Coronary artery (tissue), 2 donors: ENCODE data around the gene FLT3LG.

Source experiments
- DNase-seq: peaks from one replicate; pipeline ENCODE4 v3.0.0-alpha.2; 2017; ENCODE audit warnings: low spot score
- H3K27ac ChIP-seq, 2 donors: fragments of 200-600 bp; sonication (generic); one replicate each; pipeline ENCODE4 v1.5.1; 2016 to 2019
- H3K4me3 ChIP-seq: fragments of 200-600 bp; sonication (generic); 2 replicates; pipeline ENCODE4 v1.5.1; 2016; ENCODE audit warnings: mild to moderate bottlenecking, moderate library complexity
- TF ChIP-seq, protein P1 (sequence below): fragments of 200-600 bp; sonication (generic); IDR thresholded peaks from one replicate; pipeline ENCODE4 v1.5.1; 2019; ENCODE audit warnings: antibody characterized with exemption

The FLT3LG gene

DNA sequence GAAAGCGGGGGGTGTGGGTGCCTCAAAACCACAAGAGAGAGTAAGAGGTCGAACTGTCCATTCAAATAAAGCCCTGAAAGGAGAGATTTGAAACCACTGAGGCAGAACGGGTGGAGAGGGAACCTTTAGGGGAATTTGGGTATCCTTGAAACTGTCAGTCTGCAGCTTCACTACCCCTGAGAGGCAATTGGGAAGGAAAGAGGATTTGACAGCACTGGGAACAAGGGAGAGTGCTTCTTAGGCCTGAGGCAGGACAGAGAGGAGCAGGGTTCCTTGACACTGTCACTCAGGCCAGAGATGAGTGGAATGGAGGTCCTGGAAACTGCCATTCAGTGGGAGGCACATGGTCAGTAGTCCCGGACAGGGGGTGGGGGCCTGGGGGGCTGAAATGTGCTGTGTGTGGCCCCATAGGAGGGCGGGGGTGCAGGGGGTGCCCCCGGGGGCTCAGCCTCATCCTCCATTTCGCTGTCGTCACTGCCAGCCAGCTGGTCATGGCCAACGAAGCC is 43.8 kb upstream of the FLT3LG start:
- Histone ChIP-seq H3K4me3 (no peak overlapping the region), H3K27ac (no peak overlapping the region)
- no peak for DNase-seq
- TF ChIP-seq, protein P1, sequence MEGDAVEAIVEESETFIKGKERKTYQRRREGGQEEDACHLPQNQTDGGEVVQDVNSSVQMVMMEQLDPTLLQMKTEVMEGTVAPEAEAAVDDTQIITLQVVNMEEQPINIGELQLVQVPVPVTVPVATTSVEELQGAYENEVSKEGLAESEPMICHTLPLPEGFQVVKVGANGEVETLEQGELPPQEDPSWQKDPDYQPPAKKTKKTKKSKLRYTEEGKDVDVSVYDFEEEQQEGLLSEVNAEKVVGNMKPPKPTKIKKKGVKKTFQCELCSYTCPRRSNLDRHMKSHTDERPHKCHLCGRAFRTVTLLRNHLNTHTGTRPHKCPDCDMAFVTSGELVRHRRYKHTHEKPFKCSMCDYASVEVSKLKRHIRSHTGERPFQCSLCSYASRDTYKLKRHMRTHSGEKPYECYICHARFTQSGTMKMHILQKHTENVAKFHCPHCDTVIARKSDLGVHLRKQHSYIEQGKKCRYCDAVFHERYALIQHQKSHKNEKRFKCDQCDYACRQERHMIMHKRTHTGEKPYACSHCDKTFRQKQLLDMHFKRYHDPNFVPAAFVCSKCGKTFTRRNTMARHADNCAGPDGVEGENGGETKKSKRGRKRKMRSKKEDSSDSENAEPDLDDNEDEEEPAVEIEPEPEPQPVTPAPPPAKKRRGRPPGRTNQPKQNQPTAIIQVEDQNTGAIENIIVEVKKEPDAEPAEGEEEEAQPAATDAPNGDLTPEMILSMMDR, result no peak

DNA sequence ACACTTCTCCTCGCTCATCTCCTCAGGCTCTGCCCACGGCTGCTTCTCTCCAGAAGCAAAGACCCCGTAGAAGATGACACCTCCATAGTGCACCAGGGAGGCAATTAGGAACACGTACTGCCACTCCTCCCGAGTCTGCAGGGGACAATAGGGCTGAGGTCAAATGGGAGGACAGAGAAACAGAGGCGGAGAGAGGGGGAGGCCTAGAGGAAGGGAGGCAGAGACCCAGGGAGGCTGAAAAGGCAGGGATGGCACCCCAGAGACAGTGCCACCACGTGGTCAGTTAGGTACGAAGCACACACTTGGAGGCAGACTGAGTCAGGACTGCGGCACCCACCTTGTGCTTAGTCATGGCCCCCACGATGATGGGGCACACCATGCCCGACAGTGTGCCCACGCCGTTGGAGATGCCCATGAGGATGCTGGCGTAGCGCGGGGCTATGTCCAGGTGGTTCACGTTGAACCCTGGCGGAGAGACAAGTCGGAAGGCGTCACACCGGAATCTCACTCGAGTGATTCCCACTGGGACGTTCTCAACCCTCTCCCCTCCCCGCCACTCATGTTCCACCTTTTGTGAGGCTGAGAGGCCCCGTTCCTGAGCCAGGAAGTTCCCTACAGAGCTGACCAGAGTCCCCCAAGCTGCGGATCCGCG is 43.2 kb upstream of the FLT3LG start:
- TF ChIP-seq, protein P1, result no peak
- no peak overlapping the region for H3K27ac ChIP-seq
- no peak for DNase-seq
- H3K4me3 ChIP-seq, result no peak overlapping the region

DNA sequence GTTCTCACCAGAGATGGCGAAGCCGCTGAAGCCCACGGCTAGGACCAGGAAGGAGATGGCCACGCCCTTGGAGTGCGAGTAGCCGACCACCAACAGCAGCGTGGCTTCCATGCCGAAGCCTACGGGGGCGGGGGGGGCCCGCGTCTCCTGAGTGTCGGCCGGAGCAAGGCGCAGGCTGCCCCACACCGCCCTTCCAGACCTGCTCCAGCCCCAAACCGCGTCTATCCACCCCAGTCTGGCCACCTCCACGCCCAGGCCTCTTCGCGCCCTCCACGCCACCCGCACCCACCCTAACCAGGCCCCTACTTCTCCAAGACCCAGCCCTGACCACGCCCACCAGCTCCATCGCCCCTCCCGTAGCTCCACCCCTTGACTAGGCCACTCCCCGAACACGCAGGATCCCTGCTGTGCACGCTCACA is 42.7 kb upstream of the FLT3LG start:
- TF ChIP-seq, protein P1, result no peak
- DNase-seq, result no peak
- H3K27ac ChIP-seq, result no peak overlapping the region
- no peak overlapping the region for H3K4me3 ChIP-seq

DNA sequence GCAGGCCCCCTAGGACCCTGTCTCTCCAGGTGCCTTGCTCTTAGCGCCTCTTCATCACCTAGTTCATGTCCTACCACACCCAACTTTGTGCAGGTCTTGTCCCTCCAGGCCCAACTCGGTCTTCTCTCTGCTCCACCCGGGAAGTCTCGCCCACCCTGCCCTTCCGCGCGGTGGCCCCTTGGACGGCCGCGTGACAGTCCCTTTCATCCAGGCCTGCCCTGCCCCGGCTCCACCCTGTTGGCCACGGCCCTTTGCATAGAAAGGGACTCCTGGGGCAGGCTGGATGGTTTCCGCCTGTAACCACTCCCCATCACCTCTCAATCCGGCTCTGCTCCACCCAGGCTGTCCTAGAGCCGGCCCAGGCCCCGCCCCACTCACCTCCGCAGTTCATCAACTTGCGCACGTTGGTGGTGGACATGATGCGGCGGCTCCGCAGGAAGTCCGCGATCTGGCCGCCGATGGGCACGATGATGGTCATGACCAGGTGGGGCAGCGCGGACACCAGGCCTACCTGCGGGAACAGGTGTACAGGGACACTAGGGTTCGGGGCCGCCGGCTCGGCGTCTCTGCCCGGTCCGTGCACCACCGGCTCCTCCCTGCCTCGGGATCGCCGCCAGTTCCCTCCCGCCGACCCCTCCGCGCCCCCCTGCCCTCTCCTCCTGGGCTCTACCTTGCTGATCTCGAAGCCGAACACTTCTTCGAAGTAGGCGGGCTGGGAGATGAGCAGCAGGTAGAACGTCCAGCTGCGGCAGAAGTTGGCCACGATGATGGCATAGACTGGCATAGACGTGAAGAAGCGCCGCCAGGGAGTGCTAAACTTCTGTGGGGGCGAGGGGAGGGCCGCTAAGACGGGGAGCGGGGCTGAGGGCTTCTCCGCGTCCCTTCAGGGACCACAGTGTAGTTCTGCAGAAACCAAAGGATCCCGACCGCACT is 41.6 kb upstream of the FLT3LG start:
- Histone ChIP-seq H3K27ac (no peak overlapping the region), H3K4me3 (peak overlapping the region; percentile 28)
- TF ChIP-seq, protein P1, result no peak
- no peak for DNase-seq

DNA sequence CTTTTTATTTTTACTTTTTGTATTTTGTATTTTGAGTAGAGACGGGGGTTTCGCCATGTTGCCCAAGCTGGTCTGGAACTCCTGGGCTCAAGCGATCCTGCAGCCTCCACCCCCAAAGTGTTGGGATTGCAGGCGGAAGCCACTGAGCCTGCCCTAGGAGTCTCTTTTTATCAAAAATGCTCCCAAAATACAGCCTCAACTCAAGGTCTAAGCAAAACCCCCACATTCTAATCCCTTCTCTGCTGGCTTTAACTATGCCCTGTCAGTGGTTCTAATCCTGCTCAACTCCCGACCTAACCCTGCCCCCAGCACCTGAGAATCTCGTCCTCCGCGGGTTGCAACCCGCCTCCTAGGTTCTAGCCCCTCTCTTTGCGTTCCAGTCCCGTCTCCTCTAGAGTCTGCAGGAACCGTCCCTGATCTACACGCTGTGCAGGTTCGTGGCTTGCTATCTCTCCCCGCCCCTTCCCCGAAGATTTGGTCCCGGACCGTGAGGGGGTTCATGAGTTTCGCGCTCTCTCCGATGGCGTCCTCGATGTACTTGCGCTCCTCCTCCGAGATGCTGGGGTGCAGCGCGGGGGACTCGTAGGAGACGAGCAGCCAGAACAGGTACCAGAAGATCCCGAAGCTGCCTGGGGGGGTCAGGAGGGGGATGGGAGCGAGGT is 40.6 kb upstream of the FLT3LG start:
- DNase-seq, result no peak
- Histone ChIP-seq H3K27ac (no peak overlapping the region), H3K4me3 (no peak overlapping the region)
- TF ChIP-seq, protein P1, result no peak

DNA sequence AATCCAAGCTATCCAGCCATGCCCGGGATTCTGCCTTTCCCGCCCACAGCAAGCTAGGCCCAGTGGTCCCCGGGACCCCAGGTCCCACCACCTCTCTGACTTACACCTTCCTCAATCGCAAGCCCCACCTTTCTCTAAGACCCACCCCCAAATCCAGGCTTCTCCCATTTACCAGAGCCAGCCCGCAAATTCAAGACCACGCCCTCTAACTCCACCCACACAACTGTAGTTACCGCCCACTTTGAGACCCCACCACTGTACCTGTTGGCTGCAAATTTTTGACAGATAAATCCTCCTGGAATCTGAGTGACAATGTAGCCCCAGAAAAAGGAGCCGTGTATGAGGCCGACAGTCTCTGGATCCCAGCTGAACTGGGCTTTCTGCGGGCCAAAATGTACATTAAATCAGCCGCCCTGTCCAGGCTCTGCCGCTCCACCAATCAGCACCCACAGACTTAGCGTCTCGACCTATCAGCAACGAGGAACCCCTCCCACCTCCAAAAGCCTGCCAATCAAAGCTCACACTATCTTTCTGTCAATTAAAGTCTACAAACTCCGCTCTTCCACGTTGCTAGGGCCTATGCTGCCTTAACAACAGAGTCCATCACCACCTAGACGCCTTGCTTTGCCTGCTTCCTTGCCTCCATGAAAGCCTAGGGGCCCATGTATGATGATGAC is 39.0 kb upstream of the FLT3LG start:
- Histone ChIP-seq H3K4me3 (no peak overlapping the region), H3K27ac (no peak overlapping the region)
- no peak for DNase-seq
- TF ChIP-seq, protein P1, result no peak
